Smooth muscle cell (in vitro differentiated cells): ENCODE measurements around the gene ZNF90. TPM values are rescaled to one million over a fixed set of nuclear protein-coding genes. Genes with fewer than 3 reads are reported as not detected.
A peak's percentile ranks its signal among the peaks of the same experiment; 100 is the strongest.
"Not testable (repeated sequence)": the region's sequence is repeated elsewhere in the genome, so short reads cannot be mapped to it uniquely, and the experiment has no call there.

Experiments used
- DNase-seq: peaks from one replicate; lab custom pipeline; 2025; ENCODE audit not compliant: unreplicated experiment; lab: John Stamatoyannopoulos, UW
- H2AFZ ChIP-seq: fragments of 200-600 bp; sonication (generic); 2 replicates; pipeline ENCODE4 v1.6.0; 2016; ENCODE audit warnings: antibody characterized with exemption, low read depth, mild to moderate bottlenecking
- H3F3A ChIP-seq: fragments of 200-600 bp; sonication (generic); 2 replicates; pipeline ENCODE4 v1.6.0; 2017; ENCODE audit warnings: antibody characterized with exemption, low read depth
- H3K27ac ChIP-seq: fragments of 200-600 bp; sonication (generic); 2 replicates; pipeline ENCODE4 v1.5.1; 2016; ENCODE audit warnings: low read depth, mild to moderate bottlenecking
- H3K27me3 ChIP-seq: fragments of 200-600 bp; sonication (generic); 2 replicates; pipeline ENCODE4 v1.6.1; 2016; ENCODE audit warnings: low read depth, mild to moderate bottlenecking
- H3K36me3 ChIP-seq: fragments of 200-600 bp; sonication (generic); 2 replicates; pipeline ENCODE4 v1.5.1; 2016; ENCODE audit warnings: low read depth
- H3K4me1 ChIP-seq: fragments of 200-600 bp; sonication (generic); 2 replicates; pipeline ENCODE4 v1.5.1; 2016; ENCODE audit warnings: low read depth
- H3K4me2 ChIP-seq: fragments of 200-600 bp; sonication (generic); 2 replicates; pipeline ENCODE4 v1.6.0; 2016; ENCODE audit warnings: mild to moderate bottlenecking
- H3K4me3 ChIP-seq: fragments of 200-600 bp; sonication (generic); 2 replicates; pipeline ENCODE4 v1.5.1; 2016; ENCODE audit warnings: mild to moderate bottlenecking
- H3K79me2 ChIP-seq: fragments of 200-600 bp; sonication (generic); 2 replicates; pipeline ENCODE4 v1.6.0; 2016; ENCODE audit warnings: low read depth, mild to moderate bottlenecking
- H3K9ac ChIP-seq: fragments of 200-600 bp; sonication (generic); 2 replicates; pipeline ENCODE4 v1.6.0; 2016; ENCODE audit warnings: low read depth
- H3K9me3 ChIP-seq: fragments of 200-600 bp; sonication (generic); replicated peaks from 2 replicates; pipeline ENCODE4 v1.5.1; 2016; ENCODE audit warnings: low read depth
- H4K20me1 ChIP-seq: fragments of 200-600 bp; sonication (generic); 2 replicates; pipeline ENCODE4 v1.6.0; 2016; ENCODE audit warnings: low read depth
- WGBS: methylation state at CpG from one replicate; pipeline ENCODE4 v1.1.7; 2016; ENCODE audit warnings: low lambda C conversion rate; 5-methylcytosine and 5-hydroxymethylcytosine counted together
- polyA plus RNA-seq: library from polyadenylated mRNA; unstranded; fragments of >200 nt; fragmentation: Nextera tagmentation; extraction: Ambion mirVana; gene quantifications from 2 replicates; pipeline ENCODE4 v1.2.1, GENCODE V29; 2016
- total RNA-seq: library from RNA; depleted of rRNA; stranded (reverse); fragments of >200 nt; gene quantifications from 2 replicates; pipeline ENCODE4 v1.2.3, GENCODE V29; 2014
- TF ChIP-seq, protein P1 (sequence below): fragments of 200-600 bp; sonication (generic); IDR thresholded peaks from 2 replicates; pipeline ENCODE4 v1.5.1; 2017; ENCODE audit warnings: borderline replicate concordance, mild to moderate bottlenecking, antibody characterized with exemption; ENCODE audit not compliant: insufficient read depth, poor library complexity, severe bottlenecking

Gene ZNF90
- total and polyA plus RNA-seq, 2 experiments from 2014 or later: 3.4 to 5.3 TPM

DNA sequence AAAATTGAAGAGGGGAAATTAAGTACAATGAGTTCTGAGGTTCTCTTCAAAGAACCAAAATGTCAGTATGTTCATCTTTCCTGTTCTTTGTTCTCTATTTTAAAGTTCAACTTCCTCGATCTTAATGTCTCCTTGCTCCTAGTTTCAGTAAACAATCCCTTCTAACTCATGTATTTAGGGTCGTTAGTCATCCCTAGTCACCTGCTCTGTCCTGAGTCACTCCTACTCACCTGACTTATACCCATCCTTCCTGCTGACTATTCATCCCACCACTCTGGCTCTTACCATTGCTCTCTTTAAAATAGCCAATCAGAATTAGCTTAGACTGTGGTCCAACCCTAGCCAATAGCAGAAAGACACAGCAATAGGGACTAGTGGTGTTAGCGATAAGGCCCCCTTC lies 24.3 kb downstream of the ZNF90 start:
- H3F3A ChIP-seq: peaks cover 3% of the 10 kb centered on the region
- no peaks in the 10 kb centered on the region for H3K27me3 ChIP-seq
- H3K4me1 ChIP-seq: no peaks in the 10 kb centered on the region
- H4K20me1 ChIP-seq: no peaks in the 10 kb centered on the region
- TF ChIP-seq, protein P1, sequence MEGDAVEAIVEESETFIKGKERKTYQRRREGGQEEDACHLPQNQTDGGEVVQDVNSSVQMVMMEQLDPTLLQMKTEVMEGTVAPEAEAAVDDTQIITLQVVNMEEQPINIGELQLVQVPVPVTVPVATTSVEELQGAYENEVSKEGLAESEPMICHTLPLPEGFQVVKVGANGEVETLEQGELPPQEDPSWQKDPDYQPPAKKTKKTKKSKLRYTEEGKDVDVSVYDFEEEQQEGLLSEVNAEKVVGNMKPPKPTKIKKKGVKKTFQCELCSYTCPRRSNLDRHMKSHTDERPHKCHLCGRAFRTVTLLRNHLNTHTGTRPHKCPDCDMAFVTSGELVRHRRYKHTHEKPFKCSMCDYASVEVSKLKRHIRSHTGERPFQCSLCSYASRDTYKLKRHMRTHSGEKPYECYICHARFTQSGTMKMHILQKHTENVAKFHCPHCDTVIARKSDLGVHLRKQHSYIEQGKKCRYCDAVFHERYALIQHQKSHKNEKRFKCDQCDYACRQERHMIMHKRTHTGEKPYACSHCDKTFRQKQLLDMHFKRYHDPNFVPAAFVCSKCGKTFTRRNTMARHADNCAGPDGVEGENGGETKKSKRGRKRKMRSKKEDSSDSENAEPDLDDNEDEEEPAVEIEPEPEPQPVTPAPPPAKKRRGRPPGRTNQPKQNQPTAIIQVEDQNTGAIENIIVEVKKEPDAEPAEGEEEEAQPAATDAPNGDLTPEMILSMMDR: no peak
- H3K9me3 ChIP-seq: peaks cover 7% of the 10 kb centered on the region
- 98% methylated on average over 3 of the region's 3 CpGs for WGBS
- peaks cover 13% of the 10 kb centered on the region for H3K36me3 ChIP-seq
- H2AFZ ChIP-seq: no peak overlapping the region
- DNase-seq: no peak
- H3K27ac ChIP-seq: peak overlapping the region; percentile 82
- H3K4me3 ChIP-seq: no peak overlapping the region
- no peak overlapping the region for H3K4me2 ChIP-seq
- peaks cover 9% of the 10 kb centered on the region for H3K79me2 ChIP-seq
- H3K9ac ChIP-seq: peak overlapping the region; percentile 11

DNA sequence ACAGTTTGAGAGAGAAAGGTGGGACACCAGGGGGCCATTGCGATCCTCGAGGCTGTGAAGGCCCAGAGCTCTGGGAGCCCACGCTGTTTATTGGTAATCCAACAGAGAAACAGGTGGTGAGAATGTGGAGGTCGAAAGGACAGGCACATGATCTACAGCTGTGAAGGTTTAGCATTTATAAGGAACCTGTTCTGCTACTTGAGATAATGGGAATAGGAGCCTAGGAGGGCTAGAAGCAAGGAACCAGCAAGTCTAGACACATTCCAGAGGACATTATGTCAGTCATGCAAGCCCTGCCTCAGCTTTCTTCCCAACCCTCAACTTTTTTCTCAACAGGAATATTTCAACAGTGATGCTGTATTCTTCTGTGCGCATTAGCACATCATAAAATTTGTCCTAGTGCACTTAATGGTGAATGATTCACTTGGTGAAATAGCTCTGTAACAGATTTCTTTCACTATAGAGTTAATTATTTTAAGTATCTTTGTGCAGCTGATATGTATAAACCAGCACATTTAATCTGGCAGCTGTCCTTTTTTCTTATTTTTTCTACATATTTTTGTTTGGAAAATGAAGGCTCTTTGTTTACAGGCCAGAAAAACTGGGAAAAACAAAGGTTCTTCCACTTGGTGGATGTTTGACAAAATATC lies 25.4 kb downstream of the ZNF90 start:
- H3K4me3 ChIP-seq: no peak overlapping the region
- DNase-seq: no peak
- TF ChIP-seq, protein P1: no peak
- H3K36me3 ChIP-seq: peaks cover 13% of the 10 kb centered on the region
- peak overlapping the region; percentile 11 for H3K9ac ChIP-seq
- H4K20me1 ChIP-seq: no peaks in the 10 kb centered on the region
- H3K27ac ChIP-seq: peak overlapping the region; percentile 82
- H3K4me1 ChIP-seq: no peaks in the 10 kb centered on the region
- peaks cover 7% of the 10 kb centered on the region for H3K9me3 ChIP-seq
- 66% methylated on average over 5 of the region's 5 CpGs for WGBS
- peaks cover 3% of the 10 kb centered on the region for H3F3A ChIP-seq
- H3K4me2 ChIP-seq: no peak overlapping the region
- H2AFZ ChIP-seq: no peak overlapping the region
- no peaks in the 10 kb centered on the region for H3K27me3 ChIP-seq
- H3K79me2 ChIP-seq: peaks cover 3% of the 10 kb centered on the region

DNA sequence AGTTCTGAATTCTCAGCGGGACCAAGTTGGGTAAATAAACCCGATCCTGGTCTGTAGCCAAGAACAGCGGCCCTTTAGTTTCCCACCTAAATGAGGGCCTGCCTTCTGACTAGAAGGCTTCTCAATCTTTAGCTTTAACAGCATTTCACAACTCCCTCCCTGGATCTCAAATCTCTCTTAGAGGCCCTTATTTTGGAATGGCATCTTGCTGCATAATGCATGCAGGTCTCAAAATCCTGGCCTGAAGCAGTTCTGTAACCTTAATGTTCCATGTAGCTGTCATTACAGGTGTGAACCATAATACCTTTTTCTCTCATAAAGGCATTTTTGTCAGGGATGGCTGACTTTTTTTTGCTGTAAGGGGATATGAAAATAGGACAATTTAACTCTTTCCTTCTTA lies 29.5 kb downstream of the ZNF90 start:
- 89% methylated on average over 3 of the region's 3 CpGs for WGBS
- H3K79me2 ChIP-seq: peaks cover 6% of the 10 kb centered on the region

DNA sequence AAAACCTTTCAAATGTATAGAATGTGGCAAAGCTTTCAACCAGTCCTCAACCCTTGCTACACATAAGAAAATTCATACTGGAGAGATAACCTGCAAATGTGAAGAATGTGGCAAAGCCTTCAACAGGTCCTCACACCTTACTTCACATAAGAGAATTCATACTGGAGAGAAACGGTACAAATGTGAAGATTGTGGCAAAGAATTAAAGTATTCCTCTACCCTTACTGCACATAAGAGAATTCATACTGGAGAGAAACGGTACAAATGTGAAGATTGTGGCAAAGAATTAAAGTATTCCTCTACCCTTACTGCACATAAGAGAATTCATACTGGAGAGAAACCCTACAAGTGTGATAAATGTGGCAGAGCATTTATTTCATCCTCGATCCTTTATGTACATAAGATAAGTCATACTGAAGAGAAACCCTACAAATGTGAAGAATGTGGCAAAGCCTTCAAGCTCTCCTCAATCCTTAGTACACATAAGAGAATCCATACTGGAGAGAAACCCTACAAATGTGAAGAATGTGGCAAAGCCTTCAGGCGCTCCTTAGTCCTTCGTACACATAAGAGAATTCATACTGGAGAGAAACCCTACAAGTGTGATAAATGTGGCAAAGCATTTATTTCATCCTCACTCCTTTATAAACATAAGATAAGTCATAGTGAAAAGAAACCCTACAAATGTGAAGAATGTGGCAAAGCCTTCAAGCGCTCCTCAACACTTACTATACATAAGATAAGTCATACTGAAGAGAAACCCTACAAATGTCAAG lies 40.5 kb downstream of the ZNF90 start:
- H3K27me3 ChIP-seq, H2AFZ ChIP-seq, H3K9ac ChIP-seq, H3K79me2 ChIP-seq, H3K4me2 ChIP-seq, H3K27ac ChIP-seq, H3K4me3 ChIP-seq, DNase-seq, H4K20me1 ChIP-seq, H3F3A ChIP-seq, H3K4me1 ChIP-seq: not testable (repeated sequence)
- 97% methylated on average over 6 of the region's 6 CpGs for WGBS
- H3K9me3 ChIP-seq: peaks cover 79% of the 10 kb centered on the region
- H3K36me3 ChIP-seq: peaks cover 32% of the 10 kb centered on the region

More for the DNA sequence above, 29.5 kb downstream of the ZNF90 start:
- Histone ChIP-seq H3K4me1 (no peaks in the 10 kb centered on the region), H3K4me2 (no peak overlapping the region), H4K20me1 (no peaks in the 10 kb centered on the region), H3K9ac (no peak overlapping the region), H3K36me3 (peaks cover 40% of the 10 kb centered on the region), H3K27ac (no peak overlapping the region), H3K27me3 (no peaks in the 10 kb centered on the region), H3K4me3 (no peak overlapping the region), H3F3A (peaks cover 2% of the 10 kb centered on the region), H2AFZ (no peak overlapping the region), H3K9me3 (peaks cover 15% of the 10 kb centered on the region)
- DNase-seq: no peak
- TF ChIP-seq, protein P1: no peak
